Mononuclear cell (primary cell): Measurements from ENCODE around the gene CHD9NB. TPM values are rescaled to one million over a fixed set of nuclear protein-coding genes. Genes with fewer than 3 reads are reported as not detected.
"Not testable (repeated sequence)": the region's sequence is repeated elsewhere in the genome, so short reads cannot be mapped to it uniquely, and the experiment has no call there.

Source experiments
- H3K27me3 ChIP-seq: 2 replicates; pipeline ENCODE4 v1.6.0; 2011; ENCODE audit warnings: low read length, control low read depth; ENCODE audit not compliant: insufficient read depth
- H3K4me1 ChIP-seq: 2 replicates; pipeline ENCODE4 v1.5.1; 2011; ENCODE audit warnings: mild to moderate bottlenecking, low read length, control low read depth; ENCODE audit not compliant: insufficient read depth
- H3K4me3 ChIP-seq: 2 replicates; pipeline ENCODE4 v1.5.1; 2011; ENCODE audit warnings: mild to moderate bottlenecking, low read length, moderate library complexity
- H3K9me3 ChIP-seq: 2 replicates; pipeline ENCODE4 v1.5.1; 2011; ENCODE audit warnings: low read depth, mild to moderate bottlenecking, control low read depth, low read length
- total RNA-seq: library from RNA; depleted of rRNA; stranded (reverse); fragments of >200 nt; gene quantifications from one replicate; pipeline ENCODE4 v1.2.3, GENCODE V29; 2012

Gene CHD9NB
- total RNA-seq, 1 donor: not detected

GRCh38 chr16:53089434-53090285, 37.0 kb upstream of the CHD9NB start:
- H3K27me3 ChIP-seq: no peaks in the 10 kb centered on the region
- H3K9me3 ChIP-seq: no peaks in the 10 kb centered on the region
- peaks cover 57% of the 10 kb centered on the region for H3K4me1 ChIP-seq
- H3K4me3 ChIP-seq: no peak overlapping the region

DNA sequence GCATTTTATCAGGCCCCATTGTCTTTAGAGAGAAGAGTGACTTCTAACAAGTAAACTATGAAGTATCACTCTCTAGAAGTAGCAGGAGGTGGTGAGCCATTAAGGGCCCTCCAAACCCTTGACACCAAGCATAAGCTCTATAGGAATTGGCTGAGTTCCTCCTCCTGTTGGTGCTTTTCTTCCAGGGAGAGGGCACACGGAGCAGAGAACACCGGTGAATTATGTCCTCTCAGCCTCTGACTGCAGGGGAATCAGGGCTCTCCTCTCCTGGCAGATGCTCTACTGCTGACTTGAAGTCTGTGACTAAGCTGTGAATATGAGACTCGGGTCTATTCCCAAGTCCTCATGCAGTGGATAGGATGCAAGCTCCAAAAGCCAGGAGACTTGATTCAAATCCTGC, 34.4 kb upstream of the CHD9NB start:
- Histone ChIP-seq H3K27me3 (no peaks in the 10 kb centered on the region), H3K4me1 (peaks cover 32% of the 10 kb centered on the region), H3K4me3 (no peak overlapping the region), H3K9me3 (no peaks in the 10 kb centered on the region)

- Histone ChIP-seq H3K9me3 (no peaks in the 10 kb centered on the region), H3K4me1 (peaks cover 20% of the 10 kb centered on the region), H3K27me3 (no peaks in the 10 kb centered on the region), H3K4me3 (no peak overlapping the region)
Measured at GRCh38 chr16:53085931-53086421, 33.3 kb upstream of the CHD9NB start.

DNA sequence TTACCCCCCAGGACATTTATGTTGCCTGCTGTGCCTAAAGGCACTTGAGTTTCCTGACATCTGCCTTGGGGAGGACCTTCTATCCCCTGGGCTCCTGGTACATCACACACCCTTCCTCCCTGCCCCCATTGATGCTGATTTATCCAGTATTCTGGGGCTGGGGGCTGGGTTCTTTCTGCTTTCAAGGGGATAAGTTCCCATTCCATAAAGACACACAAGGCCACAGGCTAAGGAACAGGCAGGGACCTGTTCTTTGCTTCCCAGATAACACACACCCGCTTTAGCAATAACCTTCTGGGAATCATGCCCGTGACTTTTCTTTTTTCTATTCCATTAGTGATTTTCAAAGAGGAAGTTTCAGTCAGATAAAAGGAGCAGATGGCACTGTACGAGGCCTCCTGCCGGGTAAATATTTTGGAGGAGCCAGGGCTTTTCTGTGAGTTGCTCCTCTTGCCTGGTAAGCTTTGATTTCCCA, 32.7 kb upstream of the CHD9NB start:
- Histone ChIP-seq H3K4me3 (no peak overlapping the region), H3K27me3 (no peaks in the 10 kb centered on the region), H3K4me1 (peaks cover 15% of the 10 kb centered on the region), H3K9me3 (no peaks in the 10 kb centered on the region)

- no peaks in the 10 kb centered on the region for H3K9me3 ChIP-seq
- no peaks in the 10 kb centered on the region for H3K27me3 ChIP-seq
- peaks cover 9% of the 10 kb centered on the region for H3K4me1 ChIP-seq
- H3K4me3 ChIP-seq: no peak overlapping the region
Measured at GRCh38 chr16:53084746-53085334, 32.1 kb upstream of the CHD9NB start.

- H3K4me3 ChIP-seq: no peak overlapping the region
- no peaks in the 10 kb centered on the region for H3K9me3 ChIP-seq
- H3K27me3 ChIP-seq: no peaks in the 10 kb centered on the region
Measured at GRCh38 chr16:53084141-53084541, 31.4 kb upstream of the CHD9NB start.

DNA sequence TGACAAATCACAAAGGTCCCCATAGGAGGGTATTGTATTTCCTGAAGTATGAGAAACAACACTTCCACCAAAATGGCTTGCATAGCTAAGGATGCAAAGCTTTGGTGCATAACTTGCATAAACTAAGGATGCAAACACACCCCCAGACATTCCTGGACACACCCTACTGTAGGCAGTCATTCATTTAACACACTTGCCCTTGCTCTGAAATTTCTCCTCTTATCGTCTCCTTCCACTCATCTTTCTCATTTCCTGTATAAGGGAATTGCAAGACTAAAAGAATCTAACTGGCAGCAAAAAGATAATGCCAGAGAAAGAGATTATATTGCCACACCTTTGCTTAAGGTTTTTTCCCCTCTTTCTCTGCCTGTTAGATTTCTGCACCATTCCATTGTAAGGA, 30.4 kb upstream of the CHD9NB start:
- Histone ChIP-seq H3K27me3 (no peaks in the 10 kb centered on the region), H3K4me3 (no peak overlapping the region)

More at GRCh38 chr16:53084141-53084541, 31.4 kb upstream of the CHD9NB start:
- H3K4me1 ChIP-seq: peaks cover 6% of the 10 kb centered on the region

DNA sequence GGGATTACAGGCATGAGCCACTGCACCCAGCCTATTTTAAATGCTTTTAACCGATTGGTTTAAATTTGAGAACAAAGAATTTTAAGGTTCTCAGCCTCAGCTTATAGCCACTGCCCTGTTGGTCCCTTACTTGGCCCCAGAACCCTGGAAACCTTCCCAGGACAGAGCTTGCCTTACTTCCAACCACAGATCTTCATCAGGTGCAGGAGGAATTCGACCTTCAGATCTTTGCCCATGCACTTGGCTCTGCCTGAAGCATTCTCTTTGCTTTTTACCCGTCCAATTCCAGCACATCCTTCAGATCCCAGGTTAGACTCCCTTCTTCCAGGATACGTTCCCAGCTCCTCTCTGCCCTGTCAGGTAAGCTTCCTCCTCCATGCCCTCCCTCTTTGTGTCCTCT, 29.8 kb upstream of the CHD9NB start:
- Histone ChIP-seq H3K9me3 (no peaks in the 10 kb centered on the region), H3K4me3 (no peak overlapping the region), H3K4me1 (peaks cover 6% of the 10 kb centered on the region), H3K27me3 (no peaks in the 10 kb centered on the region)

More for the DNA sequence above, 30.4 kb upstream of the CHD9NB start:
- Histone ChIP-seq H3K9me3 (no peaks in the 10 kb centered on the region), H3K4me1 (peaks cover 6% of the 10 kb centered on the region)

GRCh38 chr16:53081686-53082407, 29.1 kb upstream of the CHD9NB start:
- Histone ChIP-seq H3K4me3 (no peak overlapping the region), H3K4me1 (peaks cover 6% of the 10 kb centered on the region), H3K27me3 (no peaks in the 10 kb centered on the region)

GRCh38 chr16:53081032-53081424, 28.3 kb upstream of the CHD9NB start:
- Histone ChIP-seq H3K4me1 (peaks cover 6% of the 10 kb centered on the region), H3K4me3 (no peak overlapping the region), H3K9me3 (no peaks in the 10 kb centered on the region), H3K27me3 (no peaks in the 10 kb centered on the region)

More at GRCh38 chr16:53081686-53082407, 29.1 kb upstream of the CHD9NB start:
- no peaks in the 10 kb centered on the region for H3K9me3 ChIP-seq

- Histone ChIP-seq H3K9me3 (no peaks in the 10 kb centered on the region), H3K4me3 (no peak overlapping the region)
Measured at GRCh38 chr16:53080345-53081031, 27.8 kb upstream of the CHD9NB start.

DNA sequence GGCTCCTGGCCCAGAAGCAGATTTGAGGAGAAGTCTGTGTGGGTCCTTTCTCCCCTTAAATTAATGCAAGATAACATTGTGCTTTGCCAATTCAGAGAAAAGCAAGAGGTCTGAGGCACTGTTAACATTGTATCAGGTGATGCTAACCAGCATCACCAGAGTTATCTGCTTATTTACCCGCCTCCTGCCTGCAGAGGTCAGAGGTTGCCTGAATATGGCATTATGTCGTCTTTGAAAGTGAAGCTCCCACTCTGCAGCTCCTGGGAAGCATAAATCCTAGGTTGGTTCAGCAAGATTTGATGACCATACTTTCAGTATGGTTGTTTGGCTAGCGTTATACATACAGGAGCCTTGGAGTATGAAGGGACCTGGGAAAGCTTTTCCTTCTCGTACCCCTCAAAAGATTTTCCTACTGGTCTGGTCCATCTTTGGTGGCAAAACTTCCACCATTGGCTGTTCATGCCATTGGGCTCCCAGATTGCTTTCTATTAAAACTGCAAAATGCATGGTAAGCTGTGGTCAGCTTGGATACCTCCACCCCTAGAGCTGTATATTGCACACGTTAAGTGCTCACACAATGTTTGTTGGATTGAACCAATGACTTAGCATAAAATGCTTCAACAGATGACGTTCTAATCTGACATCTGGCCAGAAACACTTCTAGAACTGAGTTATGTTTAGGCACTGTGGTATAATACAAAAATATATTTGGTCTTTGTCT, 26.2 kb upstream of the CHD9NB start:
- no peaks in the 10 kb centered on the region for H3K4me1 ChIP-seq
- H3K27me3 ChIP-seq: no peaks in the 10 kb centered on the region
- H3K9me3 ChIP-seq: no peaks in the 10 kb centered on the region
- no peak overlapping the region for H3K4me3 ChIP-seq

More at GRCh38 chr16:53080345-53081031, 27.8 kb upstream of the CHD9NB start:
- peaks cover 4% of the 10 kb centered on the region for H3K4me1 ChIP-seq
- H3K27me3 ChIP-seq: no peaks in the 10 kb centered on the region

- no peaks in the 10 kb centered on the region for H3K27me3 ChIP-seq
- no peaks in the 10 kb centered on the region for H3K4me1 ChIP-seq
- no peak overlapping the region for H3K4me3 ChIP-seq
- no peaks in the 10 kb centered on the region for H3K9me3 ChIP-seq
Measured at GRCh38 chr16:53078247-53078646, 25.6 kb upstream of the CHD9NB start.

DNA sequence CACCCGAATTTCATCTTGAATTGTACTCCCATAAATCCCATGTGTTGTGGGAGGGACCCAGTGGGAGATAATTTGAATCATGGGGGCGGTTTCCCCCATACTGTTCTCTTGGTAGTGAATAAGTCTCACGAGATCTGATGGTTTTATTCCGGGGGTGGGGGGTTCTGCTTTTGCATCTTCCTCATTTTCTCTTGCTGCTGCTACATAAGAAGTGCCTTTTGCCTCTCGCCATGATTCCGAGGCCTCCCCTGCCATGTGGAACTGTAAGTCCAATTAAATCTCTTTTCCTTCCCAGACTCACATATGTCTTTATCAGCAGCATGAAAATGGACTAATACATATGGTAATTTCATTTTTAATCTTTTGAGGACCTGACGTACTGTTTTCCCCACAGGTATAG, 22.8 kb upstream of the CHD9NB start:
- not testable (repeated sequence) for H3K4me3 ChIP-seq, H3K9me3 ChIP-seq, H3K27me3 ChIP-seq
- peaks cover 14% of the 10 kb centered on the region for H3K4me1 ChIP-seq
